Activated CD8-positive, alpha-beta memory T cell treated with anti-CD3 and anti-CD28 coated beads, Interleukin-2, amount 10 ng/mL, durations not matched to agents 7 days and 5 days (primary cell): ENCODE measurements around the gene MAN1C1. TPM values are rescaled to one million over a fixed set of nuclear protein-coding genes. Genes with fewer than 3 reads are reported as not detected.
A peak's percentile ranks its signal among the peaks of the same experiment; 100 is the strongest.
"Not testable (repeated sequence)": the region's sequence is repeated elsewhere in the genome, so short reads cannot be mapped to it uniquely, and the experiment has no call there.

Experiments
- ATAC-seq: fragments of 150-1000 bp; cut with Tn5 transposase; one replicate; pipeline ENCODE4 v1.10.0; 2021; ENCODE audit warnings: moderate library complexity
- CTCF ChIA-PET: fragments of 350-600 bp; sonication (Branson Sonifier 250); formaldehyde crosslinking; loops from one replicate; lab custom pipeline; 2021; ENCODE audit warnings: antibody characterized with exemption; lab: Charles Lee
- DNase-seq: peaks from one replicate; pipeline ENCODE4 v3.0.0-alpha.2; 2020
- H3K27ac Mint-ChIP-seq: one replicate; pipeline ENCODE4 v1.8.0; 2021; ENCODE audit warnings: mild to moderate bottlenecking, mixed read lengths
- H3K27me3 Mint-ChIP-seq: one replicate; pipeline ENCODE4 v1.8.0; 2021; ENCODE audit warnings: mixed read lengths
- H3K36me3 Mint-ChIP-seq: one replicate; pipeline ENCODE4 v1.8.0; 2021; ENCODE audit warnings: mild to moderate bottlenecking, mixed read lengths
- H3K4me1 Mint-ChIP-seq: one replicate; pipeline ENCODE4 v1.8.0; 2021; ENCODE audit warnings: mixed read lengths
- H3K4me3 Mint-ChIP-seq: one replicate; pipeline ENCODE4 v1.8.0; 2021; ENCODE audit warnings: mild to moderate bottlenecking, moderate library complexity, mixed read lengths
- H3K9me3 Mint-ChIP-seq: one replicate; pipeline ENCODE4 v1.8.0; 2022; ENCODE audit warnings: low read depth, mixed read lengths
- total RNA-seq, 2 experiments: library from RNA; stranded (reverse); gene quantifications; one replicate each; pipeline ENCODE4 v1.2.3, GENCODE V29; 2021

Gene MAN1C1
- total RNA-seq, 2 experiments from 2014 or later: 15.5 to 20.0 TPM

GRCh38 chr1:25593861-25594260 is 22.7 kb upstream of the MAN1C1 start:
- H3K36me3 Mint-ChIP-seq: peaks cover 1% of the 10 kb centered on the region
- DNase-seq (no peak), ATAC-seq (no peak)
- CTCF ChIA-PET: no interaction called here
- H3K9me3 Mint-ChIP-seq: peaks cover under 1% of the 10 kb centered on the region
- peaks cover 50% of the 10 kb centered on the region for H3K27me3 Mint-ChIP-seq
- no peak overlapping the region for H3K27ac Mint-ChIP-seq
- no peaks in the 10 kb centered on the region for H3K4me1 Mint-ChIP-seq
- no peak overlapping the region for H3K4me3 Mint-ChIP-seq

GRCh38 chr1:25594971-25595370 is 21.6 kb upstream of the MAN1C1 start:
- peaks cover 52% of the 10 kb centered on the region for H3K27me3 Mint-ChIP-seq
- CTCF ChIA-PET: interaction anchor here (1.8 kb wide), 1 partner anchor 24 kb away, joined by 4 read pairs; no protein-coding TSS in a partner anchor

GRCh38 chr1:25596641-25597040 is 19.9 kb upstream of the MAN1C1 start:
- H3K9me3 Mint-ChIP-seq, H3K4me3 Mint-ChIP-seq, ATAC-seq, H3K4me1 Mint-ChIP-seq, DNase-seq, CTCF ChIA-PET, H3K36me3 Mint-ChIP-seq, H3K27ac Mint-ChIP-seq: not testable (repeated sequence)
- H3K27me3 Mint-ChIP-seq: peaks cover 61% of the 10 kb centered on the region

More at GRCh38 chr1:25594971-25595370, 21.6 kb upstream of the MAN1C1 start:
- Mint-ChIP-seq H3K4me3 (no peak overlapping the region), H3K4me1 (no peaks in the 10 kb centered on the region), H3K9me3 (peaks cover 4% of the 10 kb centered on the region), H3K27ac (no peak overlapping the region), H3K36me3 (peaks cover 3% of the 10 kb centered on the region)
- ATAC-seq: no peak
- DNase-seq: no peak

GRCh38 chr1:25598879-25599278 is 17.7 kb upstream of the MAN1C1 start:
- Mint-ChIP-seq H3K27me3 (peaks cover 50% of the 10 kb centered on the region), H3K4me3 (no peak overlapping the region), H3K27ac (no peak overlapping the region), H3K4me1 (no peaks in the 10 kb centered on the region), H3K9me3 (peaks cover 4% of the 10 kb centered on the region), H3K36me3 (peaks cover 3% of the 10 kb centered on the region)
- no peak for DNase-seq
- ATAC-seq: no peak
- CTCF ChIA-PET: interaction anchor here (0.8 to 1.7 kb wide), 3 partner anchors 13 to 80 kb away, joined by 3 to 5 read pairs (median 3); no protein-coding TSS in a partner anchor

GRCh38 chr1:25599969-25600610 is 16.5 kb upstream of the MAN1C1 start:
- CTCF ChIA-PET: interaction anchor here (1.7 kb wide), 1 partner anchor 27 kb away, joined by 5 read pairs; no protein-coding TSS in a partner anchor
- H3K9me3 Mint-ChIP-seq: peaks cover 4% of the 10 kb centered on the region
- no peak for ATAC-seq
- DNase-seq: no peak
- H3K36me3 Mint-ChIP-seq: peaks cover 3% of the 10 kb centered on the region
- no peaks in the 10 kb centered on the region for H3K4me1 Mint-ChIP-seq
- no peak overlapping the region for H3K27ac Mint-ChIP-seq
- no peak overlapping the region for H3K4me3 Mint-ChIP-seq
- peaks cover 45% of the 10 kb centered on the region for H3K27me3 Mint-ChIP-seq

DNA sequence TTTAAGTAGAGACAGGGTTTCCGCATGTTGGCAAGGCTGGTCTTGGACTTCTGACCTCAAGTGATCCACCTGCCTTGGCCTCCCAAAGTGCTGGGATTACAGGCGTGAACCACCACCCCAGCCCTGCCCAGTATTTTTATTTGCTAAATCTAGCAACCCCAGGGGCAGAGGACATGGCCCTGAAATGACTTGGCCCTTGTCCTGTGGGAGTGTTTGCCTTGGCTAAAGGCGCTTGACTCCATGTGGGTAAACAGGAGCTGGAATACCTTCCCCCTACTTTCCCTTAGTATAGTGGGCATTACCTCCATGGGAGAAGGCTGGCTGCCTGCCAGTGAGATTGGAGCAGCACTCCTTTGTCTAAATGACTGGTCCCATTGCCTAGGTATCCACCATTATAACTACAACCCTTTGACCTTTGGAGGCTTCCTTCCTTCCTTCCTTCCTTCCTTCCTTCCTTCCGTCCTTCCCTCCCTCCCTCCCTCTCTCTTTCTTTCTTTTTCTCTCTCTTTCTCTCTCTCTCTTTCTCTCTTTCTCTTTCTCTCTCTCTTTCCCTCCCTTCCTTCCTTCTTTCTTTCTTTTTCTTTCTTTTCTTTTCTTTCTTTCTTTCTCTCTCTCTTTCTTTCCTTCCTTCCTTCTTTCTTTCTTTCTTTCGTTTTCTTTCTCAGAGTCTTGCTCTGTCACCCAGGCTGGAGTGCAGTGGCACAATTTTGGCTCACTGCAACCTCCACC is 15.5 kb upstream of the MAN1C1 start:
- H3K27ac Mint-ChIP-seq, H3K4me1 Mint-ChIP-seq, CTCF ChIA-PET, H3K9me3 Mint-ChIP-seq, DNase-seq, ATAC-seq, H3K36me3 Mint-ChIP-seq, H3K4me3 Mint-ChIP-seq: not testable (repeated sequence)
- H3K27me3 Mint-ChIP-seq: peaks cover 46% of the 10 kb centered on the region

- peaks cover 45% of the 10 kb centered on the region for H3K27me3 Mint-ChIP-seq
- H3K4me3 Mint-ChIP-seq, H3K4me1 Mint-ChIP-seq, H3K9me3 Mint-ChIP-seq, H3K27ac Mint-ChIP-seq, ATAC-seq, DNase-seq, H3K36me3 Mint-ChIP-seq, CTCF ChIA-PET: not testable (repeated sequence)
Observed at GRCh38 chr1:25603779-25604538, 12.6 kb upstream of the MAN1C1 start.

DNA sequence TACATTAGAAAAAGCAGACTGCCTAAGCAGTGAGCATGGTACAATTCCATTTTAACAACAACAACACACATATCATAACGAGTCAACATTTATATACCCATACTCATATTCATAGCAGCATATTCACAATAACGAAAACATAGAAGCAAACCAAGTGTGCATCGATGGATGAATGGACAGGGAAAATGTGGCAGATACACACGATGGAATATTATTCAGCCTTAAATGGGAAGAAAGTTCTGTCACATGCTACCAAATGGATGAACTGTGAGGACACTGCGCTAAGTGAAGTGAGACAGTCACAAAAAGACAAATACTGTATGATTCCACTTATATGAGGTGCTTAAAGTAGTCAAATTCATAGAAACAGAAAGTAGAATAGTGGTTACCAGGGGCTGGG is 9.5 kb upstream of the MAN1C1 start:
- Mint-ChIP-seq H3K4me1 (peaks cover 8% of the 10 kb centered on the region), H3K36me3 (no peaks in the 10 kb centered on the region), H3K27ac (no peak overlapping the region), H3K27me3 (peaks cover 61% of the 10 kb centered on the region), H3K9me3 (no peaks in the 10 kb centered on the region), H3K4me3 (no peak overlapping the region)
- CTCF ChIA-PET: interaction anchor here (0.7 to 4.8 kb wide), 4 partner anchors 69 to 203 kb away, joined by 3 to 34 read pairs (median 18); partner anchors contain the start of gene SELENON
- no peak for DNase-seq
- ATAC-seq: no peak

GRCh38 chr1:25608488-25609178 is 8.0 kb upstream of the MAN1C1 start:
- H3K27ac Mint-ChIP-seq: no peak overlapping the region
- CTCF ChIA-PET: interaction anchor here (0.6 to 6.5 kb wide), 28 partner anchors 8 to 390 kb away, joined by 3 to 75 read pairs (median 4); partner anchors contain the start of genes MAN1C1 and SELENON

DNA sequence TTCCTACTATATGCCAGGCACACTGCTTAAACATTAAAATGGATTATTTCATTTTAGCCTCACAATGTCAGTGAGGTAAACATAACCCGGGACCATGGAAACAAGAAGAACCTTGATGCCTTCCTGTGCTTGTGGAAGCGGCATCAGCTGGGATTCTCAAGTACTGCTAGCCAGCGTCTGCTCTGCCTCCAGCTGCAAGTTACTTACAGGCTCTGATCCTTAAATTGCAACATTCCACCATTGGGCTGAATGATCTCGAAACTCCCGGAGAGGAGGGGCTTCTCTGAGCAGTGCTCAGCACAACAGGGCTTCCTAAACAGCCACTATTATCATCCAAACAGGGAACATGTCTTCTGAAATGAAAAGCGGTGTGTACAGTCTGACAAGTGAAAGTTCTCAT is 6.7 kb upstream of the MAN1C1 start:
- Mint-ChIP-seq H3K4me1 (peaks cover 17% of the 10 kb centered on the region), H3K36me3 (no peaks in the 10 kb centered on the region), H3K4me3 (no peak overlapping the region), H3K27ac (no peak overlapping the region), H3K27me3 (peaks cover 83% of the 10 kb centered on the region), H3K9me3 (no peaks in the 10 kb centered on the region)
- no peak for DNase-seq
- CTCF ChIA-PET: interaction anchor here (1.0 to 6.5 kb wide), 12 partner anchors 9 to 203 kb away, joined by 3 to 75 read pairs (median 5); partner anchors contain the start of gene SELENON
- ATAC-seq: no peak

More at GRCh38 chr1:25608488-25609178, 8.0 kb upstream of the MAN1C1 start:
- DNase-seq: peak; percentile 93
- peaks cover 74% of the 10 kb centered on the region for H3K27me3 Mint-ChIP-seq
- H3K4me1 Mint-ChIP-seq: peaks cover 8% of the 10 kb centered on the region
- ATAC-seq: peak; percentile 98
- H3K4me3 Mint-ChIP-seq: no peak overlapping the region
- no peaks in the 10 kb centered on the region for H3K36me3 Mint-ChIP-seq
- H3K9me3 Mint-ChIP-seq: no peaks in the 10 kb centered on the region

DNA sequence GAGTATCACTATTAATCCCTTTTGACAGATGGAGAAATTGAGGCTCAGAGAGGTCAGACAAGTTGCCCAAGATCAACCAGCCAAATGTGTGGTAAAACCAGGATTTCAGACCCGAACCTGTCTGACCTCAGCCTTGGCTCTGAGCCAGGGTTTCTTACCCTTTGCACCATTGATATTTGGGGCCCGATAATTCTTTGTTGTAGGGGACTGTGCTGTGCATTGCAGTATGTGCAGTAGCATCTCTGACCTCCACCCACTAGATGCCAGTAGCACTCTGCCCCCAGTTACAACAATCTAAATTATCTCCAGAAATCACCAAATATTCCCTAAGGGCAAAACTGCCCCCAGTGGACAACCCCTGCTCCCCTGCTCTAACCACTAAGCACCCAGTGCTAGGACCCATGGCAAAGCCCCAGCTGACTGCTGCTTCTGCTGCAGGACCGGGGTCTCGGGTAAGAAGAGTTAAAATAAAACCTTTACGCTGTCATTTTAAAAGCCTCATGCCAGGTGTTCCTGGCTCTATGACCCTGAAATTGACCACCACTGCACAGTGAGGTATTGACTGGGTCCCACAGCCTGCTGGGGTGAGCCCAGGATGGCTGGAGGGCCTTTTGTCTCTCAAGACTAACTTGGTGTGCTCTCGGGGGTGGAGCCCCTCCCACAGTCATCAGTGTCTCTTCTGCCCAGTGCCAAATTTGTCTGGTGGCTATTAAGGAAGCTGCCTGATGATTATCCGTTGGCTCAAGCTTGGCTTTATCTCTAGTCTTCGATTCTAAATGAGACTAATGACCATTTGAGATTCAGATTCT is 5.6 kb upstream of the MAN1C1 start:
- no peak for ATAC-seq
- peaks cover 28% of the 10 kb centered on the region for H3K4me1 Mint-ChIP-seq
- peaks cover 81% of the 10 kb centered on the region for H3K27me3 Mint-ChIP-seq

GRCh38 chr1:25611843-25612242 is 4.7 kb upstream of the MAN1C1 start:
- H3K36me3 Mint-ChIP-seq: no peaks in the 10 kb centered on the region
- H3K4me3 Mint-ChIP-seq: no peak overlapping the region
- peaks cover 28% of the 10 kb centered on the region for H3K4me1 Mint-ChIP-seq
- DNase-seq: no peak
- H3K27ac Mint-ChIP-seq: no peak overlapping the region
- peaks cover 73% of the 10 kb centered on the region for H3K27me3 Mint-ChIP-seq
- no peak for ATAC-seq
- H3K9me3 Mint-ChIP-seq: no peaks in the 10 kb centered on the region
- CTCF ChIA-PET: interaction anchor here (0.7 to 6.5 kb wide), 5 partner anchors 13 to 198 kb away, joined by 3 to 75 read pairs (median 4); no protein-coding TSS in a partner anchor

More for the DNA sequence above, 5.6 kb upstream of the MAN1C1 start:
- DNase-seq: no peak
- CTCF ChIA-PET: interaction anchor here (1.0 to 6.5 kb wide), 6 partner anchors 12 to 199 kb away, joined by 3 to 75 read pairs (median 16); partner anchors contain the start of gene SELENON
- H3K27ac Mint-ChIP-seq: no peak overlapping the region
- no peak overlapping the region for H3K4me3 Mint-ChIP-seq
- H3K9me3 Mint-ChIP-seq: no peaks in the 10 kb centered on the region
- no peaks in the 10 kb centered on the region for H3K36me3 Mint-ChIP-seq
